AG10803 (cell line): ENCODE results near the gene GPR35.

Experiments used
- DNase-seq: peaks from one replicate; pipeline ENCODE4 v3.0.0; 2010; ENCODE audit warnings: low read depth
- H3K4me3 ChIP-seq: 2 replicates; pipeline ENCODE4 v1.5.1; 2011; ENCODE audit warnings: mild to moderate bottlenecking, low read length, control low read depth
- TF ChIP-seq, protein P1 (sequence below): conservative IDR thresholded peaks from 2 replicates; pipeline ENCODE4 v1.5.1; 2011; ENCODE audit warnings: mild to moderate bottlenecking, low read length, control low read depth, inconsistent platforms

Gene GPR35

GRCh38 chr2:240624950-240625621 is at the start of gene GPR35:
Gene GPR35, plus strand, starts transcription at chr2:240625480. Its CDS starts 4,473 bp downstream, at chr2:240629953.
- DNase-seq = peak; percentile 76
- no peak within 1 kb of the TSS for H3K4me3 ChIP-seq
- TF ChIP-seq, protein P1, sequence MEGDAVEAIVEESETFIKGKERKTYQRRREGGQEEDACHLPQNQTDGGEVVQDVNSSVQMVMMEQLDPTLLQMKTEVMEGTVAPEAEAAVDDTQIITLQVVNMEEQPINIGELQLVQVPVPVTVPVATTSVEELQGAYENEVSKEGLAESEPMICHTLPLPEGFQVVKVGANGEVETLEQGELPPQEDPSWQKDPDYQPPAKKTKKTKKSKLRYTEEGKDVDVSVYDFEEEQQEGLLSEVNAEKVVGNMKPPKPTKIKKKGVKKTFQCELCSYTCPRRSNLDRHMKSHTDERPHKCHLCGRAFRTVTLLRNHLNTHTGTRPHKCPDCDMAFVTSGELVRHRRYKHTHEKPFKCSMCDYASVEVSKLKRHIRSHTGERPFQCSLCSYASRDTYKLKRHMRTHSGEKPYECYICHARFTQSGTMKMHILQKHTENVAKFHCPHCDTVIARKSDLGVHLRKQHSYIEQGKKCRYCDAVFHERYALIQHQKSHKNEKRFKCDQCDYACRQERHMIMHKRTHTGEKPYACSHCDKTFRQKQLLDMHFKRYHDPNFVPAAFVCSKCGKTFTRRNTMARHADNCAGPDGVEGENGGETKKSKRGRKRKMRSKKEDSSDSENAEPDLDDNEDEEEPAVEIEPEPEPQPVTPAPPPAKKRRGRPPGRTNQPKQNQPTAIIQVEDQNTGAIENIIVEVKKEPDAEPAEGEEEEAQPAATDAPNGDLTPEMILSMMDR = no peak

- no peak overlapping the region for H3K4me3 ChIP-seq
- no peak for DNase-seq
- TF ChIP-seq, protein P1 = no peak
Observed at GRCh38 chr2:240576036-240576435, 49.2 kb upstream of the GPR35 start.

DNA sequence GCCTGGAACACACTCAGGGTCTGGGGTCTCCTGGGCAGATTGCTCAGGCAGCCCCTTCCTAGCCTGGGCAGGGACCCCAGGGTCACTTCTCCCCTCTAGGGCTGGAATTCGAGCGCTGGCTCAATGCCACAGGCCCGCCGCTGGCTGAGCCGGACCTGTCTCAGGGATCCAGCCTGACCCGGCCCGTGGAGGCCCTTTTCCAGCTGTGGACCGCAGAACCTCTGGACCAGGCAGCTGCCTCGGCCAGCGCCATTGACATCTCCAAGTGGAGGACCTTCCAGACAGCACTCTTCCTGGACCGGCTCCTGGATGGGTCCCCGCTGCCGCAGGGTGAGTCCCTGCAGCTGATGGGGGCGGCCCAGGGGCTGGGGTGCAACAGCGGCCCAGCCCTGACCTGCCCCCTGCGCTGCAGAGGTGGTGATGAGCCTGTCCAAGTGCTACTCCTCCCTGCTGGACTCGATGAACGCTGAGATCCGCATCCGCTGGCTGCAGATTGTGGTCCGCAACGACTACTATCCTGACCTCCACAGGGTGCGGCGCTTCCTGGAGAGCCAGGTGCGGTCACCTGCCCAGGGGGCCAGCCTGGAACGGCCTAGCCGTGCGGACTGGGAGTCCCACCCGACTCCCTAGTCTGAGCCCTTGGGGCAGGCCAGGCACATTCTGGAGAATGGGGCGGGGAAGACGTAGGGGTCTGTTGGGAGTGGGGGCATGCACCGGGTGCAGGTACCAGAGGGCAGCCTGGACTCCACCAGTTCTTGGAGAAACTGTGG is 48.7 kb upstream of the GPR35 start:
- no peak overlapping the region for H3K4me3 ChIP-seq
- TF ChIP-seq, protein P1 = no peak

GRCh38 chr2:240577281-240578109 is 47.8 kb upstream of the GPR35 start:
- H3K4me3 ChIP-seq = no peak overlapping the region
- DNase-seq = no peak
- TF ChIP-seq, protein P1 = no peak

More for the DNA sequence above, 48.7 kb upstream of the GPR35 start:
- no peak for DNase-seq

DNA sequence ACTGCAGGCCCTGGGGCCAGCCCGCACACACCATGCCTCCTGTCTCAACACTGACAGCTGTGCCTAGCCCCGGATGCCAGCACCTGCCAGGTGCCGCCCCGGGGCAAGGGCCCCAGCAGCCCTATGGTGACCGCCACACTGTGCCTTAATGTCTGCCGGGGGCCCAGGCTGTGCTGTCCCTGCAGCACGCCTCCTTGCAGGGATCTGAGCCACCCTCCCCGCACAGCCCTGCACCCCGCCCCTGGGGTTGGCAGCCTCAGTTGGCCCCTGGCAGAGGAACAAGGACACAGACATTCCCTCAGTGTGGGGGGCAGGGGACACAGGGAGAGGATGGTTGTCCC is 47.2 kb upstream of the GPR35 start:
- H3K4me3 ChIP-seq = no peak overlapping the region
- no peak for DNase-seq
- TF ChIP-seq, protein P1 = no peak

GRCh38 chr2:240578488-240578887 is 46.8 kb upstream of the GPR35 start:
- no peak for DNase-seq
- no peak overlapping the region for H3K4me3 ChIP-seq
- TF ChIP-seq, protein P1 = no peak
